NCI-H2029 treated with DMSO at 0.1 percent for 48 hours (cell line): ENCODE data around the gene ATRNL1.

ENCODE experiments used
- DNase-seq: peaks from one replicate; lab custom pipeline; 2025; lab: John Stamatoyannopoulos, UW

Gene ATRNL1

DNA sequence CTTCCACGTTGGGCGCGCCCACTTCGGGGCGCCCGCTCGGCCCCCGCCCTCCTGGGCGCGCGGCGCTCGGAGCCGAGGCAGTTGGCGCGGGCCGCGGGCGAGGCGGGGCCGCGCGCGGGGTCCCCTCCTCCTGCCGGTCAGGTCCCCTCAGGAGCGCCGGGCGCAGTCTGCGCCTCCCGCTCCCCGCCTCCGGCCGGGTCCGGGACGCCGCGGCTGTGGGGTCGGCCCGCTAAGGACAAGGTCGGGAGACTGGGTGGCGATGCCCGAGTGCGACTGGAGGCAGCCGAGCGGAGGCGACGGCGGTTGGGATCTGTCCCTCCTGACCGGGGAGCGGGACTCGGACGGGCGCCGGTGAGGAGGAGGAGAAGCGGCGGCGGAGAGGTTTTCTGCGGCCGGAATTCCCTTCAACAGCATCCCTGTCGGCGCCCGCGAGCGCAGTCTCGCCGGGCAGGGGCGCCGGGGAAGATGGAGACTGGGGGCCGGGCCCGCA lies at the start of gene ATRNL1:
Gene ATRNL1, plus strand, starts transcription at position 80 of the 490 bp plus-strand sequence. Its CDS starts 386 bp downstream, at position 466.
- no peak for DNase-seq

- no peak for DNase-seq
Measured at GRCh38 chr10:115043719-115044118, 49.4 kb upstream of the ATRNL1 start.

- DNase-seq, result no peak
Measured at GRCh38 chr10:115044891-115045290, 48.3 kb upstream of the ATRNL1 start.

DNA sequence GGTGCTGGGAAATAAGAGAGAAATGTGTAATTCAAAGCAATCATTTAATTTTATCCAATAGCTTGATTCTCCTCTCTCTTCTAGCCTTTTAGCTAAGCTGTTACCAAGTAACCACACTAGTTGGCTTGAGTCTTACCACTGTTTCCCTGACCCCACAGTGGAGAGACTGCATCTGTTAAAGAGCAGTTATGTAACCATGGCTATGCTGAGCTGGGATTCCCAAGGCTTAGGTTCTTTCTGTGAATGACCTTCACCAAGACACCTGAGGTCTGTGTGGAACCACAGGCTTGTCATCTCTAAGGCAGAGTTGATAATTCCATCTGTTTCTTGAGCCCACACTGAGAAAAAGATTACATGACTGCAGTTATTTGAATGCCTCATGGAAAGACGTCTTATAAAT lies 47.7 kb upstream of the ATRNL1 start:
- no peak for DNase-seq

GRCh38 chr10:115046686-115047236 lies 46.4 kb upstream of the ATRNL1 start:
- DNase-seq, result no peak

- DNase-seq, result no peak
Measured at GRCh38 chr10:115047705-115048104, 45.5 kb upstream of the ATRNL1 start.

DNA sequence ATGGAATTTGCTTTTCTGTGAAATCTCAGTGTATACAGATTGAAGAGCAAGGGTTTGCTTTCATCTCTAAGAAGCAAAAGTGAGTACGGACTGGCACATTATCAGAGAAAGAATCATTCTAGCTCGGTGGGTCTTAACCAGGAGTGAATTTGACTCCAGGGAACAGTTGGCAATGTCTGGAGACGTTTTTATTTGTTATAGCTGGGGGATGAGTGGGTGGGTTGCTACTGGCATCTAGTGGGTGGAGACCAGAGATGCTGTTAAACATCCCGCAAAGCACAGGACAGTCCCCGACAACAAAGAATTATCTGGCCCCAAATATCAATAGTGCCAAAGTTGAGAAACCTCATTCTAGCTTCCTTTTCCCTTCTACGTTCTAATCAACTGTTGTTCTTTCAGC lies 43.8 kb upstream of the ATRNL1 start:
- DNase-seq, result no peak

GRCh38 chr10:115049960-115050359 lies 43.2 kb upstream of the ATRNL1 start:
- no peak for DNase-seq

GRCh38 chr10:115050375-115051010 lies 42.7 kb upstream of the ATRNL1 start:
- DNase-seq, result no peak

DNA sequence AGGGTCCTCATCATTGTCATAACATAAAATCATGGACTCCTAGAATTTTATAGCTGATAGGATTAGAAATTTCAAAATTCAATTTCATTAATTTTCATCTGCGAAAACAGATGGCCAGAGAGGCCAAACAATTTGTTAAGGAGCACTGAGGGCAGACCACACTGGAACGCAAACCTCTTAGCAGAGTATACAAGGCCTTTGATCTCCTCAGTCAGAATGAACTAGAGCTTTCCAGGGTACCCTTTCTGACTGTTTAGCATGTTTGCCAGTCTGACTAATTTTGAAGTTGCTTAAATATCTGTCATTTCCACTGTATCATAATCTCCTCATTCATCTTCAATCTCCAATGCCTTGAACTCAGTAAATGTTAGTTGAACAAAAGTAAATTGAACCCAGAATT lies 41.9 kb upstream of the ATRNL1 start:
- DNase-seq, result no peak

GRCh38 chr10:115052226-115052625 lies 40.9 kb upstream of the ATRNL1 start:
- DNase-seq, result no peak

DNA sequence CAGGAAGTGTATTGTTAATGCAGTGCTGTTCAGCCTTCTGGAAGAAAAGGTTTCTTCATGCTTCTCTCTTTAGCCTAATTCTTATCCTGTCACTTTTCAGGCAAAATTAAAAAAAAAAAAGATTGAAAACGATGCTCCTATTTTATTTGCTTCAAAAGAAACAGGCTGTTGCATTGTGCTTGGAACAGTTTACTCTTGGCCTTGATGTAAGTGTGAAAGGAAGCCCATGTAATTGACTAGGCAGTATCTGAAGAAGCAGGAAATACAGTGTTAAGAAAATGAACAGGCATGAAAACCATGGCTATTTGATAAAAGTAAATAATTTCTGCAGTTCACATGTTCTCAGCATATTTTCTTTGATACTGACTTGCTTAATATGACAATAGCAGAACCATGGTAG lies 40.4 kb upstream of the ATRNL1 start:
- DNase-seq, result no peak

DNA sequence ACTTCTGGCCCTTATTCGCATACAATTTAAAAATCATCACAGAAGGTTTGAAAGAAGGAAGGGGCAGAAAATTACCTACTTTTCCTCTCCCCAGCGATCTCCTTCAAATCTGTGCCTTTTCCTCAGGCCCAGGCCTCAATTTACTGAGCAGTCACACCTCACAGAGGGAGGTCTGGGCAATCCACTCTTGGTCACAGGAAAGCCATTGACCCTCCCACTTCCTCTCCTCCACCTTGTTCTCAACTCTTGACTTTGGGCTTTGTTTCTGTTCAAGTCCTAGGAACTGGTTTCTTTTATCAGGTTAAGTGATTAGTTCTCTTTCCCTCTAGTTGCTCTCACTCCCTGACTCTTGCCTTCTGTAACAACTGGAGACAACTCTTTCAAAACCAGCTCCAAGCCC lies 37.0 kb upstream of the ATRNL1 start:
- no peak for DNase-seq

GRCh38 chr10:115059301-115059898 lies 33.8 kb upstream of the ATRNL1 start:
- DNase-seq, result no peak

GRCh38 chr10:115063701-115064658 lies 29.2 kb upstream of the ATRNL1 start:
- DNase-seq, result no peak

DNA sequence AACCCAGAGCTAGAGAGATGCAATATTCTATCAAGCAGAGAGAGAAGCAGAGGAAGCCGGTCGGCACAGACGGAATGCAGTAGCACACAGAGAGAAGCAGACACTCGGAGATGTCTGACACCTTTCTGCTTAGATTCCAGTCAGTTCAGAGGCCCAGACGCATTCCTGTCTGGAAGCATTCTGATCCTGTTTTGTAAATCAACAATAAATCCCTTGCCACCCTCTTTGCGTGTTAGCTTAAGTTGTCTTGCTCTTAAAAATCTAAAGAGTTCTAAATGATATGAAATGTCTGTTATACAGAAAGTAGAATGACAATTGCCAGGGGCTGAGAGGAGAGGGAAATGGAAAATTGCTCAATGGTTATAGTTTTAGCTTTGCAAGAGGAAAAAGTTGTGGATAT lies 27.4 kb upstream of the ATRNL1 start:
- DNase-seq, result no peak

DNA sequence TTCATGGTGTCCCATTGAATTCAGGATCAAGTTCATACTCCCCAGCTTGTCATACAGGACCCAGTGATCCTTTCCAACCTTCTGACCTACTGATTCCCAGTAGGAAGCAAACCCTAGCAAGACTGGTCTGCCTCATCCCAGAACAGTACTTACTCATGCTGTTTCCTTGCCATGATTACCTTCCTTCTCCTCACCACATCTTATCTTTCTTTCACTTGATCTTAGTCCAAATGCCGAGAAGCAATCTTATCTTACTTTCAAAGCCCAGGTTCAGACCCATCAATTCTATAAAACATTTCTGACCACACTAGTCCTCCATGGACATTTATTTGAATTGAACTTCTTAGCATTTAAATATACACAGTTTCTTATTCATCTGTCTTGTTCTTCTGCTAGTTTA lies 26.6 kb upstream of the ATRNL1 start:
- DNase-seq, result no peak

- DNase-seq, result no peak
Measured at GRCh38 chr10:115073796-115074195, 19.4 kb upstream of the ATRNL1 start.

DNA sequence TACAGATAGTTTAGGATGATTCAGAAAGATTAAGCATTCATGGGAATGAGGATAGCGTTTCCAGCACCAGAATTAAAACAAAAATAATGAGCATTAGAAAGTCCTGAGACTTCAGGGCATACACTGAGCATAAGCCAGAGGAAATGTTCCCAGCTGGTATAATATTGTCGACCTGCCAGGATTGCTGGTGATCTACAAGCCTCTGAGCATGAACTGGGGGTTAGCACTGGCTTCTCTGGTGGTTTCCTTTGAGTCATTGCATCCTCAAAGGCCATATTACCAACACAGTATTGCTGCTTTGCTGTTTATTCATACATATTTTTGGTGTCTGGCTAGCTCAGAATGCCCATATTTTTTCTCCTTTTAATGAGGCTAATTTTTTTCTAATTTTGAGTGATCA lies 10.7 kb upstream of the ATRNL1 start:
- DNase-seq, result no peak

GRCh38 chr10:115084277-115084850 lies 8.8 kb upstream of the ATRNL1 start:
- no peak for DNase-seq

DNA sequence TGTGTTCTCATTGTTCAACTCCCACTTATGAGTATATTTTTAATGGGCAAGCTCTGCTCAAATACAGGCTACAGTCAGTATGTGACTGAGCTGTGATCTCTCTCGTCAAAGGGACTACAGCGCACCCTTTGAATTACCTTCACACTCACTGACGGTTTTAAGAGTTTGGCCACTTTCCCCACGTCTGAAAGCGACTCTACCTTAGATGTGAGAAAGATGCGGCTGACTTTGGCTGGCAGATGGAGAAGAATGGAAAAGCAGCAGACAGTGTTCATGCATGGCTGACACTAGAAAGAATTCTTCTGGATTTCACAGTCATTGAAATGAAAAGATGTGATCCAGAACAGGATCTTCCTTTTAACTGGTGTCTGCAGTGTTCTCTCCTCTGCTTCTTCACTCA lies 2.0 kb upstream of the ATRNL1 start:
- no peak for DNase-seq

GRCh38 chr10:115092258-115092554 lies 959 bp upstream of the ATRNL1 start:
- DNase-seq, result no peak
